Measurements from ENCODE around the gene RYR1. TPM values are rescaled to one million over a fixed set of nuclear protein-coding genes. Genes with fewer than 3 reads are reported as not detected.

Gene RYR1
- total and polyA plus RNA-seq, 10 of the 15 experiments (the other 5 are each of a cell fraction or from before 2014, with no cell fraction given), result under 0.01 to 0.32 (median 0.07) TPM; not detected in 1

DNA sequence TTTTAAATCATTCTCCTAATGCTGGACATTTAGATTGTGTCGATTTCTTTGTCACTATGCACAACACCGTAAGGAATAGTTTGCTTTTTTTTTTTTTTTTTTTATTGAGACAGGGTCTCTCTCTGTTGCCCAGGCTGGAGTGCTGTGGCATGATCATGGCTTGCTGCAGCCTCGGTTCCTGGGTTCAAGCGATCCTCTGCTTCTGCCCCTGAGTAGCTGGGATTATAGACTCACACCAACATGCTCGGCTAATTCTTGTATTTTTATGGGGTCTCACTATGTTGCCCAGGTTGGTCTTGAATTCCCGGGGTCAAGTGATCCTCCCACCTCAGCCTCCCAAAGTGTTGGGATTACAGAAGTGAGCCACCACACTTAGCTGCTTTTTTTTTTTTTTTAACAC lies 86.5 kb downstream of the RYR1 start:
- whole genome bisulfite sequencing (ENCODE audit: insufficient coverage, insufficient replicate concordance, low lambda C conversion rate, missing lambda C conversion rate), result 77% methylated on average over 6 of the region's 6 CpGs
- Histone ChIP-seq H3K9ac (ENCODE audit: control insufficient read depth, insufficient read depth, low read length) (no peak overlapping the region), H3K27me3 (replicated peaks in 1 of 2; ENCODE audit: control insufficient read depth in 2 of 2, insufficient read depth in 2 of 2, low read length in 1 of 2) (no peaks in the 10 kb centered on the region), H3K4me1 (ENCODE audit: control insufficient read depth, insufficient read depth, low read length) (peaks cover 2% of the 10 kb centered on the region; the same call in 1 of the 2 replicates), H3K27ac (ENCODE audit: control insufficient read depth, insufficient read depth) (no peak overlapping the region), H2AFZ (ENCODE audit: control insufficient read depth, low read depth, low read length) (no peak overlapping the region), H3K4me3 (no peak overlapping the region), H3K4me2 (ENCODE audit: control insufficient read depth, insufficient read depth) (no peak overlapping the region), H4K20me1 (ENCODE audit: control insufficient read depth, insufficient read depth) (no peaks in the 10 kb centered on the region), H3K9me3 (replicated peaks; ENCODE audit: control insufficient read depth, insufficient read depth, low read length) (no peaks in the 10 kb centered on the region), H3K36me3 (ENCODE audit: control insufficient read depth in 2 of 2, insufficient read depth in 2 of 2, low read length in 1 of 2) (no peaks in the 10 kb centered on the region), H3K79me2 (ENCODE audit: control insufficient read depth, insufficient read depth, low read length) (no peaks in the 10 kb centered on the region)
- RAD21 ChIA-PET (ENCODE audit: unreplicated experiment), result no interaction called here
- POLR2A ChIA-PET, result interaction anchor here (0.5 to 0.7 kb wide), 3 partner anchors 101 to 595 kb away, joined by 3 to 4 read pairs (median 4); no protein-coding TSS in a partner anchor
- DNase-seq (ENCODE audit: low read depth, low spot score), result no peak
- CTCF ChIA-PET, result interaction anchor here (1.5 kb wide), 1 partner anchor 410 kb away, joined by 4 read pairs; the partner anchor contains the start of genes MRPS12 and SARS2
- in situ Hi-C loops (cut with MboI), result no loop called here
- intact Hi-C loops (cut with micrococcal nuclease; ENCODE audit: unreplicated experiment), result loop anchor here (10.0 kb wide), 1 partner anchor 215 kb away; no protein-coding TSS in a partner anchor
- no peak for ATAC-seq
- no TSS peak for BruUV-seq (replicated peaks)
- FAIRE-seq, result no peak
- SMC1A ChIA-PET (ENCODE audit: uncharacterized antibody, unreplicated experiment), result no interaction called here
- TF ChIP-seq, protein P1, sequence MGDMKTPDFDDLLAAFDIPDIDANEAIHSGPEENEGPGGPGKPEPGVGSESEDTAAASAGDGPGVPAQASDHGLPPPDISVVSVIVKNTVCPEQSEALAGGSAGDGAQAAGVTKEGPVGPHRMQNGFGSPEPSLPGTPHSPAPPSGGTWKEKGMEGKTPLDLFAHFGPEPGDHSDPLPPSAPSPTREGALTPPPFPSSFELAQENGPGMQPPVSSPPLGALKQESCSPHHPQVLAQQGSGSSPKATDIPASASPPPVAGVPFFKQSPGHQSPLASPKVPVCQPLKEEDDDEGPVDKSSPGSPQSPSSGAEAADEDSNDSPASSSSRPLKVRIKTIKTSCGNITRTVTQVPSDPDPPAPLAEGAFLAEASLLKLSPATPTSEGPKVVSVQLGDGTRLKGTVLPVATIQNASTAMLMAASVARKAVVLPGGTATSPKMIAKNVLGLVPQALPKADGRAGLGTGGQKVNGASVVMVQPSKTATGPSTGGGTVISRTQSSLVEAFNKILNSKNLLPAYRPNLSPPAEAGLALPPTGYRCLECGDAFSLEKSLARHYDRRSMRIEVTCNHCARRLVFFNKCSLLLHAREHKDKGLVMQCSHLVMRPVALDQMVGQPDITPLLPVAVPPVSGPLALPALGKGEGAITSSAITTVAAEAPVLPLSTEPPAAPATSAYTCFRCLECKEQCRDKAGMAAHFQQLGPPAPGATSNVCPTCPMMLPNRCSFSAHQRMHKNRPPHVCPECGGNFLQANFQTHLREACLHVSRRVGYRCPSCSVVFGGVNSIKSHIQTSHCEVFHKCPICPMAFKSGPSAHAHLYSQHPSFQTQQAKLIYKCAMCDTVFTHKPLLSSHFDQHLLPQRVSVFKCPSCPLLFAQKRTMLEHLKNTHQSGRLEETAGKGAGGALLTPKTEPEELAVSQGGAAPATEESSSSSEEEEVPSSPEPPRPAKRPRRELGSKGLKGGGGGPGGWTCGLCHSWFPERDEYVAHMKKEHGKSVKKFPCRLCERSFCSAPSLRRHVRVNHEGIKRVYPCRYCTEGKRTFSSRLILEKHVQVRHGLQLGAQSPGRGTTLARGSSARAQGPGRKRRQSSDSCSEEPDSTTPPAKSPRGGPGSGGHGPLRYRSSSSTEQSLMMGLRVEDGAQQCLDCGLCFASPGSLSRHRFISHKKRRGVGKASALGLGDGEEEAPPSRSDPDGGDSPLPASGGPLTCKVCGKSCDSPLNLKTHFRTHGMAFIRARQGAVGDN (IDR thresholded peaks at IDR 0.05), result no peak
- TF ChIP-seq ZSCAN29 (IDR thresholded peaks at IDR 0.05), result no peak
- no peak for TF ChIP-seq SMAD5 (IDR thresholded peaks at IDR 0.05; ENCODE audit: low read depth)
- no peak for TF ChIP-seq ZBED1 (IDR thresholded peaks at IDR 0.05; ENCODE audit: borderline replicate concordance)
- TF ChIP-seq ZZZ3 (IDR thresholded peaks at IDR 0.05; ENCODE audit: control insufficient read depth, insufficient read length, low read depth), result no peak
- TF ChIP-seq TCF3 (IDR thresholded peaks at IDR 0.05; ENCODE audit: borderline replicate concordance, insufficient read depth, low read depth, low read length), result no peak
- TF ChIP-seq, protein P2, sequence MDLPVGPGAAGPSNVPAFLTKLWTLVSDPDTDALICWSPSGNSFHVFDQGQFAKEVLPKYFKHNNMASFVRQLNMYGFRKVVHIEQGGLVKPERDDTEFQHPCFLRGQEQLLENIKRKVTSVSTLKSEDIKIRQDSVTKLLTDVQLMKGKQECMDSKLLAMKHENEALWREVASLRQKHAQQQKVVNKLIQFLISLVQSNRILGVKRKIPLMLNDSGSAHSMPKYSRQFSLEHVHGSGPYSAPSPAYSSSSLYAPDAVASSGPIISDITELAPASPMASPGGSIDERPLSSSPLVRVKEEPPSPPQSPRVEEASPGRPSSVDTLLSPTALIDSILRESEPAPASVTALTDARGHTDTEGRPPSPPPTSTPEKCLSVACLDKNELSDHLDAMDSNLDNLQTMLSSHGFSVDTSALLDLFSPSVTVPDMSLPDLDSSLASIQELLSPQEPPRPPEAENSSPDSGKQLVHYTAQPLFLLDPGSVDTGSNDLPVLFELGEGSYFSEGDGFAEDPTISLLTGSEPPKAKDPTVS (IDR thresholded peaks at IDR 0.05; ENCODE audit: low read depth, low read length), result no peak
- no peak for TF ChIP-seq SMAD1 (IDR thresholded peaks at IDR 0.05; ENCODE audit: low read depth, partially characterized antibody)
- no peak for TF ChIP-seq ATF7 (IDR thresholded peaks at IDR 0.05; ENCODE audit: low read depth)
- no peak for TF ChIP-seq KLF5 (IDR thresholded peaks at IDR 0.05; ENCODE audit: partially characterized antibody)
- TF ChIP-seq NFYB (IDR thresholded peaks at IDR 0.05; ENCODE audit: insufficient read depth, low read depth, low read length), result no peak
- no peak for TF ChIP-seq STAT1 (conservative IDR thresholded peaks at IDR 0.05)
- TF ChIP-seq MYB (IDR thresholded peaks at IDR 0.05; ENCODE audit: borderline replicate concordance, low read depth, low read length), result no peak
- no peak for TF ChIP-seq EP300 (IDR thresholded peaks at IDR 0.05; ENCODE audit: borderline replicate concordance in 1 of 2, control insufficient read depth in 1 of 2, low read depth in 2 of 2, low read length in 2 of 2)
- TF ChIP-seq, protein P3, sequence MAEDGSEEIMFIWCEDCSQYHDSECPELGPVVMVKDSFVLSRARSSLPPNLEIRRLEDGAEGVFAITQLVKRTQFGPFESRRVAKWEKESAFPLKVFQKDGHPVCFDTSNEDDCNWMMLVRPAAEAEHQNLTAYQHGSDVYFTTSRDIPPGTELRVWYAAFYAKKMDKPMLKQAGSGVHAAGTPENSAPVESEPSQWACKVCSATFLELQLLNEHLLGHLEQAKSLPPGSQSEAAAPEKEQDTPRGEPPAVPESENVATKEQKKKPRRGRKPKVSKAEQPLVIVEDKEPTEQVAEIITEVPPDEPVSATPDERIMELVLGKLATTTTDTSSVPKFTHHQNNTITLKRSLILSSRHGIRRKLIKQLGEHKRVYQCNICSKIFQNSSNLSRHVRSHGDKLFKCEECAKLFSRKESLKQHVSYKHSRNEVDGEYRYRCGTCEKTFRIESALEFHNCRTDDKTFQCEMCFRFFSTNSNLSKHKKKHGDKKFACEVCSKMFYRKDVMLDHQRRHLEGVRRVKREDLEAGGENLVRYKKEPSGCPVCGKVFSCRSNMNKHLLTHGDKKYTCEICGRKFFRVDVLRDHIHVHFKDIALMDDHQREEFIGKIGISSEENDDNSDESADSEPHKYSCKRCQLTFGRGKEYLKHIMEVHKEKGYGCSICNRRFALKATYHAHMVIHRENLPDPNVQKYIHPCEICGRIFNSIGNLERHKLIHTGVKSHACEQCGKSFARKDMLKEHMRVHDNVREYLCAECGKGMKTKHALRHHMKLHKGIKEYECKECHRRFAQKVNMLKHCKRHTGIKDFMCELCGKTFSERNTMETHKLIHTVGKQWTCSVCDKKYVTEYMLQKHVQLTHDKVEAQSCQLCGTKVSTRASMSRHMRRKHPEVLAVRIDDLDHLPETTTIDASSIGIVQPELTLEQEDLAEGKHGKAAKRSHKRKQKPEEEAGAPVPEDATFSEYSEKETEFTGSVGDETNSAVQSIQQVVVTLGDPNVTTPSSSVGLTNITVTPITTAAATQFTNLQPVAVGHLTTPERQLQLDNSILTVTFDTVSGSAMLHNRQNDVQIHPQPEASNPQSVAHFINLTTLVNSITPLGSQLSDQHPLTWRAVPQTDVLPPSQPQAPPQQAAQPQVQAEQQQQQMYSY (CRISPR knock-in tag; IDR thresholded peaks at IDR 0.05), result no peak
- TF ChIP-seq CREB1 (IDR thresholded peaks at IDR 0.05; ENCODE audit: low read depth), result no peak
